OCI-LY7 (cell line): Measurements from ENCODE around the gene PITPNM3.

Experiments used
- EZH2phosphoT487 ChIP-seq: fragments of 200-600 bp; sonication (generic); IDR thresholded peaks from 2 replicates; pipeline ENCODE4 v1.6.1; 2018; ENCODE audit warnings: low read depth, borderline replicate concordance, mild to moderate bottlenecking, mixed run types, antibody characterized with exemption, low read length, moderate library complexity, mixed read lengths
- TF ChIP-seq, protein P1 (sequence below): fragments of 200-600 bp; sonication (generic); conservative IDR thresholded peaks from 2 replicates; pipeline ENCODE4 v1.5.1; 2014; ENCODE audit warnings: mild to moderate bottlenecking, antibody characterized with exemption, low read length, moderate library complexity, mixed read lengths

DNA sequence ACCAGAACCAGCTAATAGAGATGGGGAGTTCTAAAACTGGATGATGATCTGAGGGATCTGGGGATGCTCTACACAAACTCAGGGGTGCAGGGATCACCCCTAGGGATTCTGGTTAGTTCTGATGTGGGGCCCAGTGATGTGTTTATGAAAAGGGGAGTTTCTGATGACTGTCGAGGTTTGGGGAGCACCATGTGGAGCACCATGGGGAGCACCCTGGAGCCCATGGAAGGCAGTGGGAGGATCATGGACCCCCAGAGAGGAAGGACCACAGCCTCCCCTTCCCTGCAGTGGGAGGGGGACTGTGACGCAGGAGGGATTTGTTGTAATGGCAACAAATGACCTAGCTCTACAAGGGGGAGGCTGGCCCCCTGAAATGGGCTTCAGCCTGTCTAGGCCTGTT lies 93.7 kb downstream of the PITPNM3 start:
- TF ChIP-seq, protein P1, sequence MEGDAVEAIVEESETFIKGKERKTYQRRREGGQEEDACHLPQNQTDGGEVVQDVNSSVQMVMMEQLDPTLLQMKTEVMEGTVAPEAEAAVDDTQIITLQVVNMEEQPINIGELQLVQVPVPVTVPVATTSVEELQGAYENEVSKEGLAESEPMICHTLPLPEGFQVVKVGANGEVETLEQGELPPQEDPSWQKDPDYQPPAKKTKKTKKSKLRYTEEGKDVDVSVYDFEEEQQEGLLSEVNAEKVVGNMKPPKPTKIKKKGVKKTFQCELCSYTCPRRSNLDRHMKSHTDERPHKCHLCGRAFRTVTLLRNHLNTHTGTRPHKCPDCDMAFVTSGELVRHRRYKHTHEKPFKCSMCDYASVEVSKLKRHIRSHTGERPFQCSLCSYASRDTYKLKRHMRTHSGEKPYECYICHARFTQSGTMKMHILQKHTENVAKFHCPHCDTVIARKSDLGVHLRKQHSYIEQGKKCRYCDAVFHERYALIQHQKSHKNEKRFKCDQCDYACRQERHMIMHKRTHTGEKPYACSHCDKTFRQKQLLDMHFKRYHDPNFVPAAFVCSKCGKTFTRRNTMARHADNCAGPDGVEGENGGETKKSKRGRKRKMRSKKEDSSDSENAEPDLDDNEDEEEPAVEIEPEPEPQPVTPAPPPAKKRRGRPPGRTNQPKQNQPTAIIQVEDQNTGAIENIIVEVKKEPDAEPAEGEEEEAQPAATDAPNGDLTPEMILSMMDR: no peak
- TF ChIP-seq EZH2phosphoT487: no peak
